GM18873 (cell line): ENCODE results near the gene CHADL.
A peak's percentile ranks its signal among the peaks of the same experiment; 100 is the strongest.

Experiments used
- ATAC-seq: cut with Tn5 transposase; IDR thresholded peaks from one replicate; pipeline ENCODE4 v1.9.1; 2021; ENCODE audit warnings: mild to moderate bottlenecking, moderate library complexity, moderate number of reproducible peaks; ENCODE audit not compliant: unreplicated experiment, low FRiP score

The CHADL gene

GRCh38 chr22:41231369-41231768 lies 9.4 kb downstream of the CHADL start:
- no peak for ATAC-seq

GRCh38 chr22:41230401-41230785 lies 10.3 kb downstream of the CHADL start:
- ATAC-seq, result no peak

- ATAC-seq, result no peak
These were observed 10.9 kb downstream of the CHADL start for GRCh38 chr22:41229730-41230400.

- ATAC-seq, result no peak
These were observed 11.5 kb downstream of the CHADL start for GRCh38 chr22:41229215-41229614.

- no peak for ATAC-seq
These were observed 13.7 kb downstream of the CHADL start for GRCh38 chr22:41226723-41227655.

GRCh38 chr22:41223535-41223934 lies 17.2 kb downstream of the CHADL start:
- no peak for ATAC-seq

GRCh38 chr22:41222846-41223507 lies 17.8 kb downstream of the CHADL start:
- no peak for ATAC-seq

- no peak for ATAC-seq
These were observed 23.1 kb downstream of the CHADL start for GRCh38 chr22:41217553-41218157.

GRCh38 chr22:41216984-41217383 lies 23.7 kb downstream of the CHADL start:
- ATAC-seq, result no peak

GRCh38 chr22:41215926-41216325 lies 24.8 kb downstream of the CHADL start:
- ATAC-seq, result no peak

- no peak for ATAC-seq
These were observed 25.3 kb downstream of the CHADL start for GRCh38 chr22:41215409-41215808.

GRCh38 chr22:41206719-41207118 lies 34.0 kb downstream of the CHADL start:
- no peak for ATAC-seq

- ATAC-seq, result peak; percentile 96
These were observed 35.5 kb downstream of the CHADL start, which contains the start of gene L3MBTL2 for GRCh38 chr22:41204992-41205900. TSS of gene L3MBTL2 (plus strand) at chr22:41205312. CDS start at chr22:41205363, 51 bp downstream.

- ATAC-seq, result no peak
These were observed 36.7 kb downstream of the CHADL start for GRCh38 chr22:41204066-41204465.

- no peak for ATAC-seq
These were observed 37.6 kb downstream of the CHADL start for GRCh38 chr22:41203118-41203517.

GRCh38 chr22:41201141-41201540 lies 39.6 kb downstream of the CHADL start:
- no peak for ATAC-seq

GRCh38 chr22:41198027-41198580 lies 42.6 kb downstream of the CHADL start:
- ATAC-seq, result no peak

GRCh38 chr22:41197038-41197972 lies 43.4 kb downstream of the CHADL start:
- ATAC-seq, result peak; percentile 73
